ENCODE results near the gene NLK. TPM values are rescaled to one million over a fixed set of nuclear protein-coding genes. Genes with fewer than 3 reads are reported as not detected.
"Not testable (repeated sequence)": the region's sequence is repeated elsewhere in the genome, so short reads cannot be mapped to it uniquely, and the experiment has no call there.

The NLK gene
- total and polyA plus RNA-seq, 4 experiments from 2014 or later, result 1.2 to 14.0 (median 7.8) TPM

GRCh38 chr17:28029044-28029443 lies 13.4 kb upstream of the NLK start:
- CTCF ChIA-PET (ENCODE audit: partially characterized antibody), result no interaction called here
- no peak overlapping the region for H3K4me3 Mint-ChIP-seq
- no peak overlapping the region for H3K4me3 ChIP-seq (ENCODE audit: low read length in 2 of 2)
- POLR2A ChIA-PET (ENCODE audit: partially characterized antibody), result no interaction called here
- intact Hi-C loops (cut with micrococcal nuclease), result no loop called here
- peaks cover 0 to under 1% (median 0%) of the 10 kb centered on the region in 4 donors for H3K4me1 Mint-ChIP-seq
- no peaks in the 10 kb centered on the region for H3K36me3 ChIP-seq (ENCODE audit: insufficient read depth, low read length)
- H3K4me1 ChIP-seq (ENCODE audit: insufficient read depth, low read length), result no peaks in the 10 kb centered on the region
- H3K27ac Mint-ChIP-seq, result no peak overlapping the region
- H3K9me3 Mint-ChIP-seq, result no peaks in the 10 kb centered on the region
- no peak for DNase-seq
- H3K27me3 ChIP-seq (ENCODE audit: insufficient read depth, low read length), result no peaks in the 10 kb centered on the region
- H3K9me3 ChIP-seq (ENCODE audit: control insufficient read depth in 1 of 2, low read length in 2 of 2), result no peaks in the 10 kb centered on the region
- peaks cover 0 to 2% of the 10 kb centered on the region in 2 donors for H3K27me3 Mint-ChIP-seq
- no peak overlapping the region for H3K27ac ChIP-seq (ENCODE audit: low read depth, low read length)
- H3K36me3 Mint-ChIP-seq, result no peaks in the 10 kb centered on the region

DNA sequence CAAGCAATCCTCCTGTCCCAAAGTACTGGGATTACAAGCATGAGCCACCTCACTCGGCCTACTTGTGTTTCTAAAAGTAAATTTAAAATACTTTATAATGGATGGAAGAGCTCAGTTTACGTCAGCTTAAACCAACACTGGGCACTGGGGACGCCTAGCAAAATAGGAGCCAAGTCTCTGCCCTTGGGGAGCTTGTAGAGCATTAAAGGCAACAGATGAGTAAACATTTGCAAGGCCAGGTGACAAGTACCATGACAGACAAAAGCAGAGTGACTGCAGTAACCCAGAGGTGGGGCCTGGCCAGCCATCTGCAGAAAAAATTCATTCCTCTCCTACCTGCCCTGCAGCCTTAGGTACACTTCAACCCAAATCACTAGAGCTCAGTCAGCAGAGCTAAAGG lies 12.1 kb upstream of the NLK start:
- intact Hi-C loops (cut with micrococcal nuclease), result no loop called here
- Histone ChIP-seq H3K27ac (ENCODE audit: low read depth, low read length) (no peak overlapping the region), H3K4me3 (ENCODE audit: low read length in 2 of 2) (no peak overlapping the region), H3K9me3 (ENCODE audit: control insufficient read depth in 1 of 2, low read length in 2 of 2) (no peaks in the 10 kb centered on the region), H3K36me3 (ENCODE audit: insufficient read depth, low read length) (no peaks in the 10 kb centered on the region), H3K4me1 (ENCODE audit: insufficient read depth, low read length) (no peaks in the 10 kb centered on the region), H3K27me3 (ENCODE audit: insufficient read depth, low read length) (no peaks in the 10 kb centered on the region)
- Mint-ChIP-seq H3K36me3 (no peaks in the 10 kb centered on the region), H3K9me3 (no peaks in the 10 kb centered on the region), H3K27ac (no peak overlapping the region), H3K4me3 (no peak overlapping the region), H3K4me1 (peaks cover 0 to 5% (median 2%) of the 10 kb centered on the region in 4 donors), H3K27me3 (no peaks in the 10 kb centered on the region)
- DNase-seq, result no peak
- CTCF ChIA-PET (ENCODE audit: partially characterized antibody), result interaction anchor here (1.1 kb wide), 1 partner anchor 17 kb away, joined by 3 read pairs; no protein-coding TSS in a partner anchor
- POLR2A ChIA-PET (ENCODE audit: partially characterized antibody), result interaction anchor here (2.0 kb wide), 1 partner anchor 11 kb away, joined by 10 read pairs; no protein-coding TSS in a partner anchor

GRCh38 chr17:28031174-28031573 lies 11.3 kb upstream of the NLK start:
- Histone ChIP-seq H3K4me3 (ENCODE audit: low read length in 2 of 2) (no peak overlapping the region), H3K36me3 (ENCODE audit: insufficient read depth, low read length) (no peaks in the 10 kb centered on the region), H3K4me1 (ENCODE audit: insufficient read depth, low read length) (no peaks in the 10 kb centered on the region), H3K9me3 (ENCODE audit: control insufficient read depth in 1 of 2, low read length in 2 of 2) (no peaks in the 10 kb centered on the region), H3K27me3 (ENCODE audit: insufficient read depth, low read length) (no peaks in the 10 kb centered on the region), H3K27ac (ENCODE audit: low read depth, low read length) (no peak overlapping the region)
- no peak for DNase-seq
- Mint-ChIP-seq H3K27me3 (no peaks in the 10 kb centered on the region), H3K9me3 (peaks cover 0 to 3% (median 0%) of the 10 kb centered on the region in 8 donors), H3K4me3 (no peak overlapping the region), H3K36me3 (no peaks in the 10 kb centered on the region), H3K27ac (no peak overlapping the region), H3K4me1 (peaks cover 0 to 5% (median 2%) of the 10 kb centered on the region in 4 donors)
- POLR2A ChIA-PET (ENCODE audit: partially characterized antibody), result interaction anchor here (2.0 kb wide), 1 partner anchor 10 kb away, joined by 10 read pairs; no protein-coding TSS in a partner anchor
- CTCF ChIA-PET (ENCODE audit: partially characterized antibody), result interaction anchor here (1.1 kb wide), 1 partner anchor 17 kb away, joined by 3 read pairs; no protein-coding TSS in a partner anchor
- intact Hi-C loops (cut with micrococcal nuclease), result no loop called here

- Histone ChIP-seq H3K9me3 (ENCODE audit: control insufficient read depth in 1 of 2, low read length in 2 of 2) (no peaks in the 10 kb centered on the region), H3K36me3 (ENCODE audit: insufficient read depth, low read length) (no peaks in the 10 kb centered on the region), H3K27me3 (ENCODE audit: insufficient read depth, low read length) (no peaks in the 10 kb centered on the region), H3K4me3 (ENCODE audit: low read length in 2 of 2) (no peak overlapping the region), H3K4me1 (ENCODE audit: insufficient read depth, low read length) (no peaks in the 10 kb centered on the region), H3K27ac (ENCODE audit: low read depth, low read length) (no peak overlapping the region)
- peaks cover 2 to 9% (median 4%) of the 10 kb centered on the region in 4 donors for H3K4me1 Mint-ChIP-seq
- intact Hi-C loops (cut with micrococcal nuclease), result no loop called here
- CTCF ChIA-PET (ENCODE audit: partially characterized antibody), result no interaction called here
- peaks cover 0 to 3% (median 0%) of the 10 kb centered on the region in 8 donors for H3K9me3 Mint-ChIP-seq
- POLR2A ChIA-PET (ENCODE audit: partially characterized antibody), result no interaction called here
- no peak for DNase-seq
- no peak overlapping the region for H3K4me3 Mint-ChIP-seq
- H3K36me3 Mint-ChIP-seq, result no peaks in the 10 kb centered on the region
- H3K27me3 Mint-ChIP-seq, result no peaks in the 10 kb centered on the region
- peak overlapping the region in 1 of 7 donors; percentile 8 for H3K27ac Mint-ChIP-seq
Observed at GRCh38 chr17:28033972-28034714, 8.3 kb upstream of the NLK start.

DNA sequence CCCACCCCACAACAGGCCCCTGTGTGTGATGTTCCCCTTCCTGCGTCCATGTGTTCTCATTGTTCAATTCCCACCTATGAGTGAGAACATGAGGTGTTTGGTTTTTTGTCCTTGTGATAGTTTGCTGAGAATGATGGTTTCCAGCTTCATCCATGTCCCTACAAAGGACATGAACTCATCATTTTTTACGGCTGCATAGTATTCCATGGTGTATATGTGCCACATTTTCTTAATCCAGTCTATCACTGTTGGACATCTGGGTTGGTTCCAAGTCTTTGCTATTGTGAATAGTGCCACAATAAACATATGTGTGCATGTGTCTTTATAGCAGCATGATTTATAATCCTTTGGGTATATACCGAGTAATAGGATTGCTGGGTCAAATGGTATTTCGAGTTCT lies 7.0 kb upstream of the NLK start:
- H3K27me3 Mint-ChIP-seq; H3K9me3 Mint-ChIP-seq; H3K36me3 ChIP-seq (ENCODE audit: insufficient read depth, low read length); CTCF ChIA-PET (ENCODE audit: partially characterized antibody); H3K9me3 ChIP-seq (ENCODE audit: control insufficient read depth in 1 of 2, low read length in 2 of 2); H3K27ac Mint-ChIP-seq; H3K4me3 Mint-ChIP-seq; DNase-seq; H3K27me3 ChIP-seq (ENCODE audit: insufficient read depth, low read length); H3K27ac ChIP-seq (ENCODE audit: low read depth, low read length); H3K36me3 Mint-ChIP-seq; H3K4me3 ChIP-seq (ENCODE audit: low read length in 2 of 2); POLR2A ChIA-PET (ENCODE audit: partially characterized antibody); intact Hi-C loops (cut with micrococcal nuclease); H3K4me1 ChIP-seq (ENCODE audit: insufficient read depth, low read length): not testable (repeated sequence)
- peaks cover 5 to 16% (median 6%) of the 10 kb centered on the region in 4 donors for H3K4me1 Mint-ChIP-seq

DNA sequence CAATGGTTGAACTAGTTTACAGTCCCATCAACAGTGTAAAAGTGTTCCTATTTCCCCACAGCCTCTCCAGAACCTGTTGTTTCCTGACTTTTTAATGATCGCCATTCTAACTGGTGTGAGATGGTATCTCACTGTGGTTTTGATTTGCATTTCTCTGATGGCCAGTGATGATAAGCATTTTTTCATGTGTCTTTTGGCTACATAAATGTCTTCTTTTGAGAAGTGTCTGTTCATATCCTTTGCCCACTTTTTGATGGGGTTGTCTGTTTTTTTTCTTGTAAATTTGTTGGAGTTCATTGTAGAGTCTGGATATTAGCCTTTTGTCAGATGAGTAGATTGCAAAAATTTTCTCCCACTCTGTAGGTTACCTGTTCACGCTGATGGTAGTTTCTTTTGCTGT lies 6.6 kb upstream of the NLK start:
- H3K27me3 Mint-ChIP-seq; H3K4me1 ChIP-seq (ENCODE audit: insufficient read depth, low read length); H3K4me3 ChIP-seq (ENCODE audit: low read length in 2 of 2); H3K27ac Mint-ChIP-seq; H3K36me3 ChIP-seq (ENCODE audit: insufficient read depth, low read length); CTCF ChIA-PET (ENCODE audit: partially characterized antibody); intact Hi-C loops (cut with micrococcal nuclease); H3K27ac ChIP-seq (ENCODE audit: low read depth, low read length); DNase-seq; POLR2A ChIA-PET (ENCODE audit: partially characterized antibody); H3K4me3 Mint-ChIP-seq; H3K9me3 Mint-ChIP-seq; H3K36me3 Mint-ChIP-seq; H3K27me3 ChIP-seq (ENCODE audit: insufficient read depth, low read length); H3K9me3 ChIP-seq (ENCODE audit: control insufficient read depth in 1 of 2, low read length in 2 of 2): not testable (repeated sequence)
- peaks cover 6 to 21% (median 8%) of the 10 kb centered on the region in 4 donors for H3K4me1 Mint-ChIP-seq

- intact Hi-C loops (cut with micrococcal nuclease), result no loop called here
- H3K4me3 ChIP-seq (ENCODE audit: low read length in 2 of 2), result no peak overlapping the region
- Mint-ChIP-seq H3K27me3 (no peaks in the 10 kb centered on the region), H3K27ac (peak overlapping the region in 1 of 7 donors; percentile 62), H3K4me3 (no peak overlapping the region), H3K36me3 (peaks cover 0 to 1% of the 10 kb centered on the region in 2 donors), H3K9me3 (peaks cover 0 to 3% (median 0%) of the 10 kb centered on the region in 8 donors), H3K4me1 (peaks cover 21 to 41% (median 28%) of the 10 kb centered on the region in 4 donors)
- H3K9me3 ChIP-seq (ENCODE audit: control insufficient read depth in 1 of 2, low read length in 2 of 2), result no peaks in the 10 kb centered on the region
- H3K27ac ChIP-seq (ENCODE audit: low read depth, low read length), result no peak overlapping the region
- CTCF ChIA-PET (ENCODE audit: partially characterized antibody), result no interaction called here
- POLR2A ChIA-PET (ENCODE audit: partially characterized antibody), result no interaction called here
- H3K4me1 ChIP-seq (ENCODE audit: insufficient read depth, low read length), result peaks cover 17% of the 10 kb centered on the region
- H3K36me3 ChIP-seq (ENCODE audit: insufficient read depth, low read length), result no peaks in the 10 kb centered on the region
- no peaks in the 10 kb centered on the region for H3K27me3 ChIP-seq (ENCODE audit: insufficient read depth, low read length)
- no peak for DNase-seq
Observed at GRCh38 chr17:28038802-28039201, 3.7 kb upstream of the NLK start.

Measured in CD4-positive, alpha-beta memory T cell (primary cell).